SK-N-SH (cell line): Measurements from ENCODE around the gene HIPK1.

Source experiments
- EZH2phosphoT487 ChIP-seq: fragments of 200-600 bp; sonication (generic); IDR thresholded peaks from 2 replicates; pipeline ENCODE4 v1.6.1; 2017; ENCODE audit warnings: low read depth, mixed run types, mild to moderate bottlenecking, antibody characterized with exemption, moderate library complexity, borderline replicate concordance
- MEF2A ChIP-seq: IDR thresholded peaks from 2 replicates; pipeline ENCODE4 v1.4.0; 2012; ENCODE audit warnings: low read depth, borderline replicate concordance
- SMC3 ChIP-seq: IDR thresholded peaks from 2 replicates; pipeline ENCODE4 v1.6.1; 2012; ENCODE audit warnings: low read depth, low read length, improper control_type of control experiment
- TAF1 ChIP-seq: IDR thresholded peaks from 2 replicates; pipeline ENCODE4 v1.6.1; 2012; ENCODE audit warnings: low read depth, mild to moderate bottlenecking, low read length, moderate library complexity, borderline replicate concordance
- TF ChIP-seq, protein P1 (sequence below): fragments of 200-600 bp; sonication (generic); IDR thresholded peaks from 2 replicates; pipeline ENCODE4 v1.6.1; 2017; ENCODE audit warnings: antibody characterized with exemption, mild to moderate bottlenecking, moderate library complexity

GRCh38 chr1:113945329-113945728 is 16.2 kb downstream of the HIPK1 start:
- no peak for TF ChIP-seq TAF1
- no peak for TF ChIP-seq EZH2phosphoT487
- no peak for TF ChIP-seq MEF2A
- TF ChIP-seq SMC3, result no peak
- TF ChIP-seq, protein P1, sequence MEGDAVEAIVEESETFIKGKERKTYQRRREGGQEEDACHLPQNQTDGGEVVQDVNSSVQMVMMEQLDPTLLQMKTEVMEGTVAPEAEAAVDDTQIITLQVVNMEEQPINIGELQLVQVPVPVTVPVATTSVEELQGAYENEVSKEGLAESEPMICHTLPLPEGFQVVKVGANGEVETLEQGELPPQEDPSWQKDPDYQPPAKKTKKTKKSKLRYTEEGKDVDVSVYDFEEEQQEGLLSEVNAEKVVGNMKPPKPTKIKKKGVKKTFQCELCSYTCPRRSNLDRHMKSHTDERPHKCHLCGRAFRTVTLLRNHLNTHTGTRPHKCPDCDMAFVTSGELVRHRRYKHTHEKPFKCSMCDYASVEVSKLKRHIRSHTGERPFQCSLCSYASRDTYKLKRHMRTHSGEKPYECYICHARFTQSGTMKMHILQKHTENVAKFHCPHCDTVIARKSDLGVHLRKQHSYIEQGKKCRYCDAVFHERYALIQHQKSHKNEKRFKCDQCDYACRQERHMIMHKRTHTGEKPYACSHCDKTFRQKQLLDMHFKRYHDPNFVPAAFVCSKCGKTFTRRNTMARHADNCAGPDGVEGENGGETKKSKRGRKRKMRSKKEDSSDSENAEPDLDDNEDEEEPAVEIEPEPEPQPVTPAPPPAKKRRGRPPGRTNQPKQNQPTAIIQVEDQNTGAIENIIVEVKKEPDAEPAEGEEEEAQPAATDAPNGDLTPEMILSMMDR, result no peak
